Fibroblast of pulmonary artery (primary cell): ENCODE measurements around the gene NPAS3.

Experiments used
- DNase-seq: peaks from one replicate; pipeline ENCODE4 v3.0.0-alpha.2; 2010; ENCODE audit warnings: low read depth
- H3K4me3 ChIP-seq: replicated peaks from 2 replicates; pipeline ENCODE4 v1.5.1; 2011; ENCODE audit warnings: low read depth, mild to moderate bottlenecking, control low read depth, low read length, moderate library complexity
- TF ChIP-seq, protein P1 (sequence below): IDR thresholded peaks from 2 replicates; pipeline ENCODE4 v1.5.1; 2011; ENCODE audit warnings: mild to moderate bottlenecking, control low read depth, low read length, inconsistent platforms; ENCODE audit errors: missing control alignments

NPAS3 gene

DNA sequence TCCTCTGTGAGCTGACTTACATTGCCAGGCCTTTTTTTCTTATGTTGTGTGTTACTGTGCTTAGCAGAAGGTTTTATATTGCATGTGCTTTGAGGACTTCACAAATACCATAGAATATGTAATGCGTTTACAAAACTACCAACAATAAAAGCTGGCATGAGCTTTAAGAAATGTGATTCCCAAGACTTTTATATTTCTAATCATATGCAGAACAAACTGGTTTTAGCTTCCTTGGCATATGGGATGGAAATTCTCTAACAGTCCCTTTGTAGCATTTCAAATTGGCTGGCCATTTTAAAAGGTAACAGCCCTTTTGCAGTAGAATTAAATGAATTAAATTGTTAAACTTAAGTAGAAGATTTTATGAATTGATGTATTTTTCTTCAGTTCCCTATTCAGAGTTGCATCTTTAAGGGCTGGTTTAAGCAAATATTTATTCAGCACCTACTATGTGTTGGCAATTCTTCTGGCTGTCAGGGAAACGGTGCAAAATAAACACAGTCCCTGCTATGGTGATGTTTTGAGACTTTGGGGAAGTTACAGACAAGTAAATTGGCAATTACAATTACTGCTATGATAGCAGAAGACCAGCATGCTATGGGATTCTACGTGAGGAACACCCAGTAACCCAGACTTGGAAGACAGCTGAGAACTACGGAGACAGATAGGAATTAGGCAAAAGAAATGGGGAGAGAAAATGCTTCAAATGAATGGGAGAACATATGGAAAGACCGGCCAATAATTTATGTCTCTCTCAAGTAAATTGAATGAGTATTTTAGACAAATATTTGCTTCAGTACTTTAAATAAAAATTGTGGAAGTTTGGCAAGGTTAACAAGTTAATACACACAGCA, 565.8 kb downstream of the NPAS3 start:
- no peak overlapping the region for H3K4me3 ChIP-seq
- DNase-seq = no peak
- TF ChIP-seq, protein P1, sequence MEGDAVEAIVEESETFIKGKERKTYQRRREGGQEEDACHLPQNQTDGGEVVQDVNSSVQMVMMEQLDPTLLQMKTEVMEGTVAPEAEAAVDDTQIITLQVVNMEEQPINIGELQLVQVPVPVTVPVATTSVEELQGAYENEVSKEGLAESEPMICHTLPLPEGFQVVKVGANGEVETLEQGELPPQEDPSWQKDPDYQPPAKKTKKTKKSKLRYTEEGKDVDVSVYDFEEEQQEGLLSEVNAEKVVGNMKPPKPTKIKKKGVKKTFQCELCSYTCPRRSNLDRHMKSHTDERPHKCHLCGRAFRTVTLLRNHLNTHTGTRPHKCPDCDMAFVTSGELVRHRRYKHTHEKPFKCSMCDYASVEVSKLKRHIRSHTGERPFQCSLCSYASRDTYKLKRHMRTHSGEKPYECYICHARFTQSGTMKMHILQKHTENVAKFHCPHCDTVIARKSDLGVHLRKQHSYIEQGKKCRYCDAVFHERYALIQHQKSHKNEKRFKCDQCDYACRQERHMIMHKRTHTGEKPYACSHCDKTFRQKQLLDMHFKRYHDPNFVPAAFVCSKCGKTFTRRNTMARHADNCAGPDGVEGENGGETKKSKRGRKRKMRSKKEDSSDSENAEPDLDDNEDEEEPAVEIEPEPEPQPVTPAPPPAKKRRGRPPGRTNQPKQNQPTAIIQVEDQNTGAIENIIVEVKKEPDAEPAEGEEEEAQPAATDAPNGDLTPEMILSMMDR = no peak

DNA sequence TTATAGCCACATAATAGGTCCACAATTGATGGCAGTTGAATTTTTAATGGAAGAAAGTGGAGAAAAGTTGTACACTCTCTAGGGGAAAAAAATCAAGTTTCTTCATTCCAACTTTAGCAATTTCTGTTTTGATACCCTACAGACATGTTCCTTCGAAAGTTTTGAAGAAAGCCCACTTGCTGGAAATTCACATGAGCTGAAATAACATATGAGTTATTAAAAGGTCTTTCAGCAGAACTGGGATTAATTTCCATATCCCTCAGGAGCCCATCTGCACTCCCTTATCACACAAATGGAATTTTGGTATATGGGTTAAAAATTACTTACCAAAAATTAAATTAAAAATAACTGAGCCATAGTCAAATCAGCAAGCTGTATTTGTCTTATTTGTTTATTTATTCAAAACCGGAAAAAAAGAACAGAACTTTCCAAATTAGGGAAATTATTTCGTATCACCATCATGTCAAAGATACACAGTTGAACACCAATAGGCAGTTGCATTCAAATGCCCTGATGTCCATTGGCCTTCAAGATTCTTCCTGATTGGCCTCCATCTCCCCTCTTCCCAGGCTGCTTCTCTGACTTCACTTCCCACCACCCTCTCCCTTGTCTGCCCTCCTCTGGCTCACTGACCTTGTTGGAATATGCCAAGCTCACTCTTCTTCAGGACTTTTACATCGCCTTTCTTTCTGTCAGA, 566.7 kb downstream of the NPAS3 start:
- H3K4me3 ChIP-seq = no peak overlapping the region
- no peak for DNase-seq
- TF ChIP-seq, protein P1 = no peak

DNA sequence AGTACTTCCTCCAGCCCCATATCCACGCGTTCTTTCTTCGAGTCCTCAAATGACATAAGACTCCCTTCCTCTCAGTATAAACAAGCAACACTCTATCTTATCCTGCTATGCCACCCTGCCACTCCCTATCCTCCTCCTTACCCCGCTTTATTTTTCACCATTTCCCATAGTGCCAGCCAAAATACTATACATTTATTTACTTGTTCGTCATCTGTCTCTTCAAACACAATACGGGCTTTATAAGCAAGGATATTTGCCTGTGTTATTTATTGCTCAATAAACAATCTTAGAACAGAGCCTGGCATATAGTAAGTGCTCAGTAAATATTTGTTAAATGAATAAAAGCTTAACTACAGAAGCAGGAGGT, 567.3 kb downstream of the NPAS3 start:
- TF ChIP-seq, protein P1 = no peak
- no peak for DNase-seq
- no peak overlapping the region for H3K4me3 ChIP-seq

DNA sequence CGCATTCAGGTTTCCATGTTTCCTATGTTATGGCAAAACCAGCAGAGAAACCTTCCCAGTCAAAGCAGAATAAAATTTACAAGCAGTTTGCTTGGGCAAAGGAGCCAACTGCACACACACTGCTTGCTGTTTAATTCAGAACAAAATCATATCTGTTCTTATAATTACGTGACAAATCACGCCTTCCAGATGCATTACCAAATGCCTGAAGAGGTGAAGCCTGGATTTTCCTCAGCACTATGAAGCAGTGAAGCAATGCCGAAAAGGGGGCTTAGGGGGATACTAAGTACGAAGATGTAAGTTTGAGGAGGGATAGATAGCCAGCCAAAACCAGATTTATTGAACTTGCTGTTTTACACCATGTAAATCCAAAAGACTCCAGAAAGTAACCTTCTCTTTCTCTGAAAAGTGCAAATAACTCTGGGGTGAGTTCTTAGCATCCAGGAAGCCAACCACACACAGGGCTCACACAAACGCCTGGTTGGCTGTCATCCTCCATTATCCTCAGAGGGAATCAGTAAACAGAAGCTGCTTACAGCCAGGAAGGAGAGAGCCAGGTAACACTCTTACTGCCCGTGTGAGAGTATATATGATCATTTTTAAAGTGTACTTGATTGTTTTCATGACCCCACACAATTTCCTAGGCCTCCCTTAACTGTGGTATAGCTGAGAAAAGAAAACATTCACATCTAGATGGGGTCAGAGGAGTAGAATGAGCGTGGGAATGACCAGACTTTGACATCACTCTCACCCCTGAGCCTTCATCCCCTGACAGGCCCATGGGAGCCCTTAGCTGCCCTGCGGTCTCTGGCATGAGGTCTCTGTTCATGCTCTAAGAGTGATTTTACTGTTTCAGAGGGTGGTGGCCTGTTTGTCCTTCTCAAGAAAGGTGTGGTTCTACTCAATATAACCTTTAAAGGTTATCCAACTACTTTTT, 569.7 kb downstream of the NPAS3 start:
- H3K4me3 ChIP-seq = no peak overlapping the region
- TF ChIP-seq, protein P1 = no peak
- DNase-seq = no peak

DNA sequence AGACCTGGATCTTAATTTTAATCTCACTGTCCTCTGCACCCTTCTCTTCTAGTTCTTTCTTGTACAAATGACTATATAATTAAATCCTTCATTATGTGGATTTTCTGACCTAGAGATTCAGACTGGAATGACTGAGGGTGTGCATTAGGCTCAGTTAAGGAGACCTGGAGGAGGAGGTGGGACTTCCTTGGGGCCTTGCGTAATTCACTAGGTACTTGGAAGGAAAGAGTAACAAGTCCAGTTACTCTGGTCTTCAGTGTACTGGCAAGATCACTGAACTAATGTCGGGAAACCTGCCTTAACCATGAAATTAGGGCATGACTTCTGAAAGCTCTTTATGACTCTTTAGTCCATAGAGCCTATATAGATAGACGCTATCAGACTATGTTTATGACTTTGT, 570.8 kb downstream of the NPAS3 start:
- TF ChIP-seq, protein P1 = no peak
- H3K4me3 ChIP-seq = no peak overlapping the region
- no peak for DNase-seq

DNA sequence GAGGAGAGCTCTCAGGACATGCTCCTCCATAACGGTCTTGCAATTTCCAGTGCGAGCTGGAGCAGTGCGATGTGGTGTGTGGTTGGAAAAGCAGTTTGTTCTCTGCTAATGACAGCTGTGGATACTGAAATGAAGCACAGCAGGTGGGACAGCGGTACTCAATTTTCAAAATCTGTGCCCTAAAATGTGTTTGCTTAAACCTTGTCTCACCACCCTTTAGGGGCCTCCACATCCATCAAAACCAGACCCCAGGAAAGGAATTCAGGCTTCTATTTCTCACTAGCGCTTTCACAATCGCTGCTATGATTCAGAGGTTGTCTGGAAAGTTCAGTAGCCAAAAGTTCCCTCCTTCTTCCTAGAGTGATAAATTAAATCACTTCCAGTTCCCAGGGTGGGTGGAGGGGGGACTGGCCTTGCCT, 571.4 kb downstream of the NPAS3 start:
- DNase-seq = peak; percentile 90
- no peak overlapping the region for H3K4me3 ChIP-seq
- TF ChIP-seq, protein P1 = no peak
